Breast epithelium (tissue), 4 donors: ENCODE results near the gene CPN2. TPM values are rescaled to one million over a fixed set of nuclear protein-coding genes. Genes with fewer than 3 reads are reported as not detected.

Source experiments
- DNase-seq, 2 donors: peaks; one replicate each; pipeline ENCODE4 v3.0.0-alpha.2; 2019; ENCODE audit warnings: low spot score in 2 of 2
- H3K27ac ChIP-seq, 2 donors: fragments of 200-600 bp; sonication (generic) in 1 of 2; one replicate each; pipeline ENCODE4 v1.5.1; 2016 to 2019; ENCODE audit warnings: mild to moderate bottlenecking in 1 of 2
- H3K27me3 ChIP-seq, 2 donors: fragments of 200-600 bp; sonication (generic) in 1 of 2; one replicate each; pipeline versions ENCODE4 v1.5.1 to v1.6.0; 2017 to 2019; ENCODE audit warnings: control low read depth in 1 of 2, mild to moderate bottlenecking in 1 of 2
- H3K36me3 ChIP-seq: fragments of 200-600 bp; one replicate; pipeline ENCODE4 v1.5.1; 2019
- H3K4me1 ChIP-seq, 2 donors: fragments of 200-600 bp; sonication (generic); one replicate each; pipeline ENCODE4 v1.5.1; 2016 to 2019; ENCODE audit warnings: control low read depth in 1 of 2
- H3K4me3 ChIP-seq, 3 donors: fragments of 200-600 bp; sonication (generic); 1 replicate in 2 of 3; 2 replicates in 1 of 3; pipeline ENCODE4 v1.5.1; 2016 to 2019; ENCODE audit warnings: mild to moderate bottlenecking in 3 of 3, moderate library complexity in 2 of 3
- H3K9me3 ChIP-seq, 2 donors: fragments of 200-600 bp; sonication (generic) in 1 of 2; one replicate each; pipeline ENCODE4 v1.5.1; 2016 to 2019; ENCODE audit warnings: control low read depth in 1 of 2
- POLR2A ChIP-seq: fragments of 450-650 bp; IDR thresholded peaks from one replicate; pipeline ENCODE4 v1.6.1; 2016; ENCODE audit warnings: antibody characterized with exemption, mild to moderate bottlenecking, moderate library complexity
- POLR2AphosphoS5 ChIP-seq, 3 donors: sonication (generic); formaldehyde crosslinking; IDR thresholded peaks; one replicate each; pipeline ENCODE4 v1.6.1; 2017; ENCODE audit warnings: antibody characterized with exemption in 3 of 3
- intact Hi-C: fragments of 100-400 bp; cut with DNase I; formaldehyde crosslinking; loops from one replicate; pipeline ENCODE4 v1.15.1; 2023; ENCODE audit warnings: low total_unique reads
- total RNA-seq, 3 donors: library from RNA; depleted of rRNA; stranded (reverse); fragments of >200 nt; gene quantifications; one replicate each; pipeline ENCODE4 v1.1.0, GENCODE V29; 2016
- TF ChIP-seq, protein P1 (sequence below), 3 donors: fragments of 450-650 bp; IDR thresholded peaks; one replicate each; pipeline ENCODE4 v1.5.1; 2016 to 2017; ENCODE audit warnings: antibody characterized with exemption in 3 of 3, mild to moderate bottlenecking in 3 of 3, moderate library complexity in 3 of 3

The CPN2 gene
- total RNA-seq, 3 donors from 2014 or later: 0.16 TPM; not detected in 2

DNA sequence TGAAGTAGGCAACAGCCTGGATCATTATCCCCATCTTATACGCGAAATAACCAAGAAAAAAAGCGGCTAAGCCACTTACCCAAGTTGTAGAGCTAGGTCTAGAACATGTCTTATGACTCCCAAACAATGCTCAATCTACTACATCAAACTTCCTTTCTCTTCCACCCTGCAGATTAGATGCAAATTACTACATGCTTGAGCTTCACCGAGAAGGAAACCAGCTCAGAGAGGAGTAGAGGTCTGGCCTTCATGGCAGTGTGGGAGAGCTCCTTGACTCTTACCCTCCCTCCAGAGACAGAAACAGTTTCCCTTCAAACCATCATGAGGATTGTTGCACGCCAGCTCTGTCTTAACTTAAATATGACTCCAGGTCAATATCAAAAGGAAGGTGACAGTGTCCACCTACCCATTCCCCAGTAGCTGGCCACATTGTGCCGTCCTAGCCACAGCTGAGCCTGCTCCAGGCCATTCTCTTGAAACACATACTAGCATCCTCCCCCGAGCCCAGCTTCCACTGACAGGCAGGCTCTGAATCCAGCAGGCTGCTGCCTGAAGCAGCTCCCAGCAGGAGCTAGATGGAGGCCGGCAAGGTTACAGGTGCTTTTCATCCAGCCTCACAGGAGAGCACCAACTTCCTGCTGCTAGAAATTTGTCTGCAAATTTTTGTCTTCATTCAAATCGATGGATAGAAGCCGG lies 56.8 kb downstream of the CPN2 start:
- intact Hi-C loops: no loop called here
- Histone ChIP-seq H3K36me3 (no peaks in the 10 kb centered on the region), H3K27me3 (no peaks in the 10 kb centered on the region), H3K9me3 (no peaks in the 10 kb centered on the region), H3K27ac (no peak overlapping the region), H3K4me1 (no peaks in the 10 kb centered on the region), H3K4me3 (no peak overlapping the region)
- TF ChIP-seq, protein P1, sequence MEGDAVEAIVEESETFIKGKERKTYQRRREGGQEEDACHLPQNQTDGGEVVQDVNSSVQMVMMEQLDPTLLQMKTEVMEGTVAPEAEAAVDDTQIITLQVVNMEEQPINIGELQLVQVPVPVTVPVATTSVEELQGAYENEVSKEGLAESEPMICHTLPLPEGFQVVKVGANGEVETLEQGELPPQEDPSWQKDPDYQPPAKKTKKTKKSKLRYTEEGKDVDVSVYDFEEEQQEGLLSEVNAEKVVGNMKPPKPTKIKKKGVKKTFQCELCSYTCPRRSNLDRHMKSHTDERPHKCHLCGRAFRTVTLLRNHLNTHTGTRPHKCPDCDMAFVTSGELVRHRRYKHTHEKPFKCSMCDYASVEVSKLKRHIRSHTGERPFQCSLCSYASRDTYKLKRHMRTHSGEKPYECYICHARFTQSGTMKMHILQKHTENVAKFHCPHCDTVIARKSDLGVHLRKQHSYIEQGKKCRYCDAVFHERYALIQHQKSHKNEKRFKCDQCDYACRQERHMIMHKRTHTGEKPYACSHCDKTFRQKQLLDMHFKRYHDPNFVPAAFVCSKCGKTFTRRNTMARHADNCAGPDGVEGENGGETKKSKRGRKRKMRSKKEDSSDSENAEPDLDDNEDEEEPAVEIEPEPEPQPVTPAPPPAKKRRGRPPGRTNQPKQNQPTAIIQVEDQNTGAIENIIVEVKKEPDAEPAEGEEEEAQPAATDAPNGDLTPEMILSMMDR (IDR thresholded peaks at IDR 0.05): no peak
- TF ChIP-seq POLR2A (no peak), POLR2AphosphoS5 (IDR thresholded peaks at IDR 0.05) (no peak)
- no peak for DNase-seq

DNA sequence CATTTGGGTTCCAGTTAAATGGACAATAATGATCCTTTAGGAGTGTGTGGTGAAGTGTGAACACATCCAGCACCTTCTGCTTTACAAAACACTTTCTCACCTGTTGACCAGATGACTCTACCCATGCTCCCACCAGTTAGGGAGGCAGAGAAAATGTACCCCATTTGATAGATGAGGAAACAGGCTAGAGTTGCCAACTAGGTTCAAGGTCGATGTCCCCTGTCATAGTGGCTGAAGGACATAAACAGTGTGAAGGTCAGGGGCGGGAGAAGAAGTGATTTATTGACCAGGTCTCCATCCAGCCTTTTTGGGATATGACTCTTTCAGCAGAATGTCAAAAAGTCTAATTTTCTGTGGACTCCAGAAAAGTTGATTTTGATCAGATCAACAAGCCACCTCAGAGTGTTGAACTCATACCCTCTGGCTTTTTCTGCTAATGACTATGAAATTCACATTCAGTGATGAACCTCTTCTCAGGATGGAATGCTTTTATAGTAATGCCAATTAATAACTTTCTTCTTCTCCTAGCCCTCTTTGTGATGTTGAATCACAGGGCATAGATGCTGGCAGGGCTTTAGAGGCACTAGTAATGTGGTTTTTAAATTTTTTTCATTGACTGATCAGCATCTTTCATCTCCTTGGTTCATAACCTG lies 57.5 kb downstream of the CPN2 start:
- Histone ChIP-seq H3K9me3 (no peaks in the 10 kb centered on the region), H3K27me3 (no peaks in the 10 kb centered on the region), H3K4me3 (no peak overlapping the region), H3K27ac (no peak overlapping the region), H3K36me3 (no peaks in the 10 kb centered on the region), H3K4me1 (no peaks in the 10 kb centered on the region)
- intact Hi-C loops: no loop called here
- no peak for DNase-seq
- no peak for TF ChIP-seq POLR2AphosphoS5 (IDR thresholded peaks at IDR 0.05)
- no peak for TF ChIP-seq POLR2A
- TF ChIP-seq, protein P1 (IDR thresholded peaks at IDR 0.05): no peak

DNA sequence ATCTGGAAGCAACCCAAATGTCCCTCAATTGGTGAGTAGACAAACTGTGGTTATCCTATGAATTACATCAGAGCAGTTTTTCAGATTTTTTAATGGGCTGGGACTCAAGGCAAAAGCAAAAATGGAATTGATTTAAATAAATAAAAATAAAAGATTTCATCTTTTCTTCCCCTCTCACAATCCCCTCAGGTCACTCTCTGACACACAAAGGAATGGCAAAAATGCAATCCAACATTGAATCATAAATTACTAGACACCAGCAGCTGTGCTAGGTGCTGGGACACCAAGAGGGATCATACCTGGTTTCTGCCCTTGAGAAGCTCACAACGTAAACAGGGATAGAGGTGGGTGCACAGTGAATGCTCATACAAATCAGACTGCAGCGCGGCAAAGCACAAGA lies 58.8 kb downstream of the CPN2 start:
- intact Hi-C loops: no loop called here
- Histone ChIP-seq H3K36me3 (no peaks in the 10 kb centered on the region), H3K9me3 (no peaks in the 10 kb centered on the region), H3K4me3 (no peak overlapping the region), H3K4me1 (no peaks in the 10 kb centered on the region), H3K27ac (no peak overlapping the region), H3K27me3 (no peaks in the 10 kb centered on the region)
- DNase-seq: no peak
- TF ChIP-seq POLR2AphosphoS5 (IDR thresholded peaks at IDR 0.05) (no peak), POLR2A (no peak)
- TF ChIP-seq, protein P1 (IDR thresholded peaks at IDR 0.05): no peak

Other genes with a start within 250 kb of the CPN2 start
- 100 to 1,000 TPM in 1 of 3 donors, 10 to 100 TPM in 1, 1 to 10 TPM in 1; 6.6 to 110 (median 87.2) TPM for gene HES1, start 215.2 kb downstream of the CPN2 start, total RNA-seq
- under 1 TPM; 0.15 to 0.48 (median 0.33) TPM for gene LRRC15, start 18.4 kb upstream of the CPN2 start, total RNA-seq
- gene GP5, start 47.9 kb upstream of the CPN2 start, total RNA-seq: under 1 TPM in 1 of 3 donors, not detected in 2; 0.16 TPM
- 100 to 1,000 TPM; 132 to 170 (median 142) TPM for gene ATP13A3, start 135.7 kb upstream of the CPN2 start, total RNA-seq